Measurements from ENCODE around the gene PLCB1.
A peak's percentile ranks its signal among the peaks of the same experiment; 100 is the strongest.
"Not testable (repeated sequence)": the region's sequence is repeated elsewhere in the genome, so short reads cannot be mapped to it uniquely, and the experiment has no call there.

The PLCB1 gene

GRCh38 chr20:8545212-8545611 lies 413.1 kb downstream of the PLCB1 start:
- DNase-seq (ENCODE audit: low spot score): no peak

- peak; percentile 56 for DNase-seq (ENCODE audit: low spot score)
Measured at GRCh38 chr20:8547035-8547650, 415.1 kb downstream of the PLCB1 start.

- no peak for DNase-seq (ENCODE audit: low spot score)
Measured at GRCh38 chr20:8547968-8548588, 416.0 kb downstream of the PLCB1 start.

- DNase-seq (ENCODE audit: low spot score): no peak
Measured at GRCh38 chr20:8549192-8549591, 417.1 kb downstream of the PLCB1 start.

- peak; percentile 55 for DNase-seq (ENCODE audit: low spot score)
Measured at GRCh38 chr20:8557711-8558110, 425.6 kb downstream of the PLCB1 start.

GRCh38 chr20:8562356-8562755 lies 430.3 kb downstream of the PLCB1 start:
- DNase-seq (ENCODE audit: low spot score): peak; percentile 24

GRCh38 chr20:8568075-8568474 lies 436.0 kb downstream of the PLCB1 start:
- no peak for DNase-seq (ENCODE audit: low spot score)

- DNase-seq (ENCODE audit: low spot score): no peak
Measured at GRCh38 chr20:8569766-8570165, 437.7 kb downstream of the PLCB1 start.

- no peak for DNase-seq (ENCODE audit: low spot score)
Measured at GRCh38 chr20:8571611-8572010, 439.5 kb downstream of the PLCB1 start.

- no peak for DNase-seq (ENCODE audit: low spot score)
Measured at GRCh38 chr20:8573686-8574085, 441.6 kb downstream of the PLCB1 start.

- no peak for DNase-seq (ENCODE audit: low spot score)
Measured at GRCh38 chr20:8575114-8575513, 443.0 kb downstream of the PLCB1 start.

- DNase-seq (ENCODE audit: low spot score): no peak
Measured at GRCh38 chr20:8578161-8578865, 446.2 kb downstream of the PLCB1 start.

- no peak for DNase-seq (ENCODE audit: low spot score)
Measured at GRCh38 chr20:8579035-8579434, 447.0 kb downstream of the PLCB1 start.

- no peak for DNase-seq (ENCODE audit: low spot score)
Measured at GRCh38 chr20:8581446-8582183, 449.5 kb downstream of the PLCB1 start.

- no peak for DNase-seq (ENCODE audit: low spot score)
Measured at GRCh38 chr20:8583012-8583565, 451.0 kb downstream of the PLCB1 start.

GRCh38 chr20:8583566-8584043 lies 451.5 kb downstream of the PLCB1 start:
- peak; percentile 63 for DNase-seq (ENCODE audit: low spot score)

GRCh38 chr20:8587251-8587650 lies 455.2 kb downstream of the PLCB1 start:
- DNase-seq (ENCODE audit: low spot score): no peak

- DNase-seq (ENCODE audit: low spot score): no peak
Measured at GRCh38 chr20:8587810-8588209, 455.7 kb downstream of the PLCB1 start.

- DNase-seq (ENCODE audit: low spot score): no peak
Measured at GRCh38 chr20:8589956-8590355, 457.9 kb downstream of the PLCB1 start.

GRCh38 chr20:8600910-8601541 lies 469.0 kb downstream of the PLCB1 start:
- not testable (repeated sequence) for DNase-seq (ENCODE audit: low spot score)

GRCh38 chr20:8601542-8601912 lies 469.5 kb downstream of the PLCB1 start:
- DNase-seq (ENCODE audit: low spot score): no peak
